Adipocyte (in vitro differentiated cells): Measurements from ENCODE around the gene CKB.

Experiments used
- DNase-seq: peaks from one replicate; pipeline ENCODE4 v3.0.0-alpha.2; 2015; ENCODE audit warnings: low read depth
- H3K27me3 ChIP-seq: replicated peaks from 2 replicates; pipeline ENCODE4 v1.7.0; 2013; ENCODE audit warnings: mild to moderate bottlenecking, low read length, moderate library complexity; ENCODE audit not compliant: control insufficient read depth, insufficient read depth
- H3K36me3 ChIP-seq: 2 replicates; pipeline ENCODE4 v1.7.0; 2013; ENCODE audit warnings: low read length, mild to moderate bottlenecking, moderate library complexity; ENCODE audit not compliant: control insufficient read depth, insufficient read depth, severe bottlenecking
- H3K4me1 ChIP-seq: 2 replicates; pipeline ENCODE4 v1.7.0; 2013; ENCODE audit warnings: mild to moderate bottlenecking, low read length, moderate library complexity; ENCODE audit not compliant: control insufficient read depth, insufficient read depth
- H3K4me3 ChIP-seq: 2 replicates; pipeline ENCODE4 v1.7.0; 2013; ENCODE audit warnings: mild to moderate bottlenecking, low read length, moderate library complexity
- H3K9ac ChIP-seq: 2 replicates; pipeline ENCODE4 v1.7.0; 2013; ENCODE audit warnings: mild to moderate bottlenecking, low read length, moderate library complexity
- H3K9me3 ChIP-seq: 2 replicates; pipeline ENCODE4 v1.7.0; 2013; ENCODE audit warnings: mild to moderate bottlenecking, low read length, moderate library complexity; ENCODE audit not compliant: control insufficient read depth

Gene CKB

GRCh38 chr14:103488071-103488470 lies 34.6 kb downstream of the CKB start:
- DNase-seq = no peak
- H3K36me3 ChIP-seq = peaks cover 23% of the 10 kb centered on the region
- no peak overlapping the region for H3K4me3 ChIP-seq

GRCh38 chr14:103485504-103485903 lies 37.1 kb downstream of the CKB start:
- Histone ChIP-seq H3K9me3 (no peaks in the 10 kb centered on the region), H3K4me1 (peaks cover 30% of the 10 kb centered on the region), H3K36me3 (peaks cover 39% of the 10 kb centered on the region), H3K27me3 (no peaks in the 10 kb centered on the region), H3K4me3 (no peak overlapping the region), H3K9ac (no peak overlapping the region)
- DNase-seq = no peak

More at GRCh38 chr14:103488071-103488470, 34.6 kb downstream of the CKB start:
- no peak overlapping the region for H3K9ac ChIP-seq
- no peaks in the 10 kb centered on the region for H3K9me3 ChIP-seq
- no peaks in the 10 kb centered on the region for H3K27me3 ChIP-seq
- peaks cover 40% of the 10 kb centered on the region for H3K4me1 ChIP-seq

GRCh38 chr14:103483600-103483999 lies 39.0 kb downstream of the CKB start:
- Histone ChIP-seq H3K9me3 (no peaks in the 10 kb centered on the region), H3K4me1 (peaks cover 18% of the 10 kb centered on the region), H3K9ac (no peak overlapping the region), H3K36me3 (peaks cover 56% of the 10 kb centered on the region), H3K27me3 (no peaks in the 10 kb centered on the region), H3K4me3 (no peak overlapping the region)
- DNase-seq = peak; percentile 73

DNA sequence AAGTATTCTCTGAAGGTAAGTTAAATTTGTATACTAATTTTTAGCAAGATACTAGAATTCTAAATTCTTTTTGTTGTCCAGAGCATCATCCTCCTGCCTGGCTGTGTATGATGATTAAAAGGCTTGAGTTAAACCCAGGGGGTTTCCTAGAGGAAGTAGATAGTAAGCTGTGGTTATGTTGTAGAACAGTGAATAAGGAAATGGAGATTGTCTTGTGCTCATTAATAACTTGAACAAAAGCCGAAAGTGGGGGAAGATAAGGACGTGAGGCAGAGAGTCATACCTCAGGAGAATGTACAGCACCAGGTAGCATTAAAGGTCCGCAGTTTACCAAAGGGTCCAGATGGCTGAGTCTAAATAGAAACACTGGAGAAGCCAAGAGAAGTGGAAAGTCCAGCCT lies 42.0 kb downstream of the CKB start:
- no peak for DNase-seq
- Histone ChIP-seq H3K36me3 (peaks cover 70% of the 10 kb centered on the region), H3K4me3 (no peak overlapping the region), H3K9ac (no peak overlapping the region), H3K9me3 (no peaks in the 10 kb centered on the region), H3K27me3 (no peaks in the 10 kb centered on the region), H3K4me1 (peaks cover 12% of the 10 kb centered on the region)

DNA sequence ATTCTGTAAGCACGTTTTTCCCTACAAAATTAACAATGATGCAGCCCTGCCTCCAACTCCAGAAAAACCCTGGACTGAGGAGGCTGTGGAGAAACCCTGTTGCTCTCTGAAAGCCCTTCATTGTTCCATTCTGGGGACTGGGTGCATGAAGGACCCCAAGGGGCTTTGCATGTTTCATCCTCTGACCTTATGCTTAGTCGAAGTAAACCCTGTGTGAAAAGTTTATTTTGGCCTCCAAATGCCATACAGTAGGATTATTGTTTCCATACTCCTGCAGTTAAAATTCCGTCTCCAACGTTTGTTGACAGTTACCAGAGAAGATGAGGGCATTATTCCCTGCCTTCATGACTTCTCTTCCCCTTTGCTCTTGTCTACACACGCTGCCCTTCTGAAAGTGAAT lies 46.0 kb downstream of the CKB start:
- Histone ChIP-seq H3K27me3 (no peaks in the 10 kb centered on the region), H3K36me3 (peaks cover 80% of the 10 kb centered on the region), H3K4me1 (no peaks in the 10 kb centered on the region), H3K4me3 (no peak overlapping the region), H3K9me3 (no peaks in the 10 kb centered on the region), H3K9ac (no peak overlapping the region)
- DNase-seq = no peak

- Histone ChIP-seq H3K36me3 (peaks cover 81% of the 10 kb centered on the region), H3K9me3 (no peaks in the 10 kb centered on the region), H3K4me3 (no peak overlapping the region), H3K27me3 (no peaks in the 10 kb centered on the region), H3K4me1 (no peaks in the 10 kb centered on the region), H3K9ac (no peak overlapping the region)
- no peak for DNase-seq
Observed at GRCh38 chr14:103476065-103476464, 46.6 kb downstream of the CKB start.

GRCh38 chr14:103474893-103475292 lies 47.7 kb downstream of the CKB start:
- Histone ChIP-seq H3K36me3 (peaks cover 79% of the 10 kb centered on the region), H3K27me3 (no peaks in the 10 kb centered on the region), H3K4me3 (no peak overlapping the region), H3K4me1 (no peaks in the 10 kb centered on the region), H3K9ac (no peak overlapping the region), H3K9me3 (no peaks in the 10 kb centered on the region)
- DNase-seq = no peak

DNA sequence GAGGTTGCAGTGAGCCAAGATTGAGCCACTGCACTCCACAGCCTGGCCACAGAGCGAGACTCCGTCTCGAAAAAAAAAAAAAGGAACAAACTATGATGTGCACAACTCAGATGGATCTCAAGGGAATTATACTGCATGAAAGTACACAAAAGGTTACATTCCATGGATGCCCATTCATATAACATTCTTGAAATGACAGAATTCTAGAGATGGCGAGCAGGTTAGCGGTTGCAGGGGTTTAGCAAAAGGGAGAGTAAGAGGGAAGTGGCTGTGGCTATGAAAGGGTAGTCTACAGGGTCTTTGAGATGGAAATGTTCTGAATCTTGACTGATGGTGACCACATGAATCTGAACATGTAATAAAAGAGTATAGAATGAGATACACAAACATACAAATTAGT lies 49.7 kb downstream of the CKB start:
- Histone ChIP-seq H3K9me3 (no peaks in the 10 kb centered on the region), H3K4me1 (no peaks in the 10 kb centered on the region), H3K9ac (no peak overlapping the region), H3K27me3 (no peaks in the 10 kb centered on the region), H3K36me3 (peaks cover 79% of the 10 kb centered on the region), H3K4me3 (no peak overlapping the region)
- DNase-seq = no peak
